NCI-H2196 treated with DMSO at 0.1 percent for 48 hours (cell line): ENCODE measurements around the gene GOLGA8K.
"Not testable (repeated sequence)": the region's sequence is repeated elsewhere in the genome, so short reads cannot be mapped to it uniquely, and the experiment has no call there.

ENCODE experiments used
- DNase-seq: peaks from one replicate; lab custom pipeline; 2025; ENCODE audit not compliant: unreplicated experiment; lab: John Stamatoyannopoulos, UW

Gene GOLGA8K

GRCh38 chr15:32356909-32357308 lies 46.2 kb downstream of the GOLGA8K start:
- DNase-seq, result not testable (repeated sequence)

- not testable (repeated sequence) for DNase-seq
Measured at GRCh38 chr15:32352748-32353147, 50.3 kb downstream of the GOLGA8K start.

GRCh38 chr15:32350563-32351220 lies 52.4 kb downstream of the GOLGA8K start:
- not testable (repeated sequence) for DNase-seq

- not testable (repeated sequence) for DNase-seq
Measured at GRCh38 chr15:32347037-32347436, 56.1 kb downstream of the GOLGA8K start.

GRCh38 chr15:32345978-32346547 lies 57.0 kb downstream of the GOLGA8K start:
- DNase-seq, result not testable (repeated sequence)

- DNase-seq, result not testable (repeated sequence)
Measured at GRCh38 chr15:32343921-32344320, 59.2 kb downstream of the GOLGA8K start.
